ENCODE data around the gene FADS2. TPM values are rescaled to one million over a fixed set of nuclear protein-coding genes. Genes with fewer than 3 reads are reported as not detected.

The FADS2 gene
- total and polyA plus RNA-seq, 2 experiments from 2014 or later = 124 to 392 TPM

DNA sequence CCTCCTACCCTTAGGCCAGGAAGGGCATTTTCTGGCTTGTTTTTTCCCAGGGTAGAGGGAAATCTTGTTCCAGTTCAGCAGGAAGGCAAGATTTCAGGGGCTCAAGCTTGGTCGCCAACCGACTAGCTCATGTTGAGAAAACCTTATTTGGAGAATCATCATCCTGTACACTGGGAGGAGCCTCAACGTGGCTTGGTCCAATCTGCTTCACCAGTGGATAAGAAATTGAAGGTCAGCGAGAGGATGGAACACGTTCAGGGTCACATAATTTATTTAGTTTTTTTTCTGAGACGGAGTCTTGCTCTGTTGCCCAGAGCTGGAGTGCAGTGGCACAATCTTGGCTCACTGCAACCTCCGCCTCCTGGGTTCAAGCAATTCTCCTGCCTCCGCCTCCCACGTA is 20.5 kb downstream of the FADS2 start (continued):
- TF ChIP-seq, protein P1, sequence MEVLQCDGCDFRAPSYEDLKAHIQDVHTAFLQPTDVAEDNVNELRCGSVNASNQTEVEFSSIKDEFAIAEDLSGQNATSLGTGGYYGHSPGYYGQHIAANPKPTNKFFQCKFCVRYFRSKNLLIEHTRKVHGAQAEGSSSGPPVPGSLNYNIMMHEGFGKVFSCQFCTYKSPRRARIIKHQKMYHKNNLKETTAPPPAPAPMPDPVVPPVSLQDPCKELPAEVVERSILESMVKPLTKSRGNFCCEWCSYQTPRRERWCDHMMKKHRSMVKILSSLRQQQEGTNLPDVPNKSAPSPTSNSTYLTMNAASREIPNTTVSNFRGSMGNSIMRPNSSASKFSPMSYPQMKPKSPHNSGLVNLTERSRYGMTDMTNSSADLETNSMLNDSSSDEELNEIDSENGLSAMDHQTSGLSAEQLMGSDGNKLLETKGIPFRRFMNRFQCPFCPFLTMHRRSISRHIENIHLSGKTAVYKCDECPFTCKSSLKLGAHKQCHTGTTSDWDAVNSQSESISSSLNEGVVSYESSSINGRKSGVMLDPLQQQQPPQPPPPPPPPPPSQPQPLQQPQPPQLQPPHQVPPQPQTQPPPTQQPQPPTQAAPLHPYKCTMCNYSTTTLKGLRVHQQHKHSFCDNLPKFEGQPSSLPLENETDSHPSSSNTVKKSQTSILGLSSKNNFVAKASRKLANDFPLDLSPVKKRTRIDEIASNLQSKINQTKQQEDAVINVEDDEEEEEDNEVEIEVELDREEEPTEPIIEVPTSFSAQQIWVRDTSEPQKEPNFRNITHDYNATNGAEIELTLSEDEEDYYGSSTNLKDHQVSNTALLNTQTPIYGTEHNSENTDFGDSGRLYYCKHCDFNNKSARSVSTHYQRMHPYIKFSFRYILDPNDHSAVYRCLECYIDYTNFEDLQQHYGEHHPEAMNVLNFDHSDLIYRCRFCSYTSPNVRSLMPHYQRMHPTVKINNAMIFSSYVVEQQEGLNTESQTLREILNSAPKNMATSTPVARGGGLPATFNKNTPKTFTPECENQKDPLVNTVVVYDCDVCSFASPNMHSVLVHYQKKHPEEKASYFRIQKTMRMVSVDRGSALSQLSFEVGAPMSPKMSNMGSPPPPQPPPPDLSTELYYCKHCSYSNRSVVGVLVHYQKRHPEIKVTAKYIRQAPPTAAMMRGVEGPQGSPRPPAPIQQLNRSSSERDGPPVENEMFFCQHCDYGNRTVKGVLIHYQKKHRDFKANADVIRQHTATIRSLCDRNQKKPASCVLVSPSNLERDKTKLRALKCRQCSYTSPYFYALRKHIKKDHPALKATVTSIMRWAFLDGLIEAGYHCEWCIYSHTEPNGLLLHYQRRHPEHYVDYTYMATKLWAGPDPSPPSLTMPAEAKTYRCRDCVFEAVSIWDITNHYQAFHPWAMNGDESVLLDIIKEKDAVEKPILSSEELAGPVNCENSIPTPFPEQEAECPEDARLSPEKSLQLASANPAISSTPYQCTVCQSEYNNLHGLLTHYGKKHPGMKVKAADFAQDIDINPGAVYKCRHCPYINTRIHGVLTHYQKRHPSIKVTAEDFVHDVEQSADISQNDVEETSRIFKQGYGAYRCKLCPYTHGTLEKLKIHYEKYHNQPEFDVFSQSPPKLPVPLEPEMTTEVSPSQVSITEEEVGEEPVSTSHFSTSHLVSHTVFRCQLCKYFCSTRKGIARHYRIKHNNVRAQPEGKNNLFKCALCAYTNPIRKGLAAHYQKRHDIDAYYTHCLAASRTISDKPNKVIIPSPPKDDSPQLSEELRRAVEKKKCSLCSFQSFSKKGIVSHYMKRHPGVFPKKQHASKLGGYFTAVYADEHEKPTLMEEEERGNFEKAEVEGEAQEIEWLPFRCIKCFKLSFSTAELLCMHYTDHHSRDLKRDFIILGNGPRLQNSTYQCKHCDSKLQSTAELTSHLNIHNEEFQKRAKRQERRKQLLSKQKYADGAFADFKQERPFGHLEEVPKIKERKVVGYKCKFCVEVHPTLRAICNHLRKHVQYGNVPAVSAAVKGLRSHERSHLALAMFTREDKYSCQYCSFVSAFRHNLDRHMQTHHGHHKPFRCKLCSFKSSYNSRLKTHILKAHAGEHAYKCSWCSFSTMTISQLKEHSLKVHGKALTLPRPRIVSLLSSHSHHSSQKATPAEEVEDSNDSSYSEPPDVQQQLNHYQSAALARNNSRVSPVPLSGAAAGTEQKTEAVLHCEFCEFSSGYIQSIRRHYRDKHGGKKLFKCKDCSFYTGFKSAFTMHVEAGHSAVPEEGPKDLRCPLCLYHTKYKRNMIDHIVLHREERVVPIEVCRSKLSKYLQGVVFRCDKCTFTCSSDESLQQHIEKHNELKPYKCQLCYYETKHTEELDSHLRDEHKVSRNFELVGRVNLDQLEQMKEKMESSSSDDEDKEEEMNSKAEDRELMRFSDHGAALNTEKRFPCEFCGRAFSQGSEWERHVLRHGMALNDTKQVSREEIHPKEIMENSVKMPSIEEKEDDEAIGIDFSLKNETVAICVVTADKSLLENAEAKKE (CRISPR knock-in tag; IDR thresholded peaks at IDR 0.05) = no peak
- TF ChIP-seq POLR2AphosphoS5 (IDR thresholded peaks at IDR 0.05; ENCODE audit: low read depth) (no peak), JUNB (IDR thresholded peaks at IDR 0.05; ENCODE audit: unreplicated experiment) (no peak)

DNA sequence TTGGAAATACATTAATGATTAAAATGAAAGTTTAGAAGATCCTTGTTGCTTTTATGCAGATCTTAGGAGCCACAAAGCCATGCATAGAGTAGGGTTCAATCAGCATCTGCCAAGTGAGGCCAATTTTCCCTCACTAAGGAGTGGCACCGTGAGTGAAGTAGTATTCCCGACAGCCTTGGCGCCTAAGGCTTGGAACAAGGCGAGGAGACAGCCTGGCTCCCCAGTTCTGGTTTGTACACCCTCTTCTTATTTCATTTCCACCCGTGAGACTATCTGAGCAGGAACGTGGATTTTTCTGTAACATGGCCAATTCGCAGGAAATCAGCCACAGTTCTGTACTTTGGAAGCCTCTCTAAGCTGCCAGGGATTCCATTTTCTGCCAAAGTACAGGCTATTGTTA is 22.6 kb downstream of the FADS2 start:
- Mint-ChIP-seq H3K27ac (no peak overlapping the region), H3K4me1 (peaks cover 2% of the 10 kb centered on the region; the same call in 2 of the 3 replicates), H3K9me3 (no peaks in the 10 kb centered on the region), H3K4me3 (no peak overlapping the region), H3K36me3 (ENCODE audit: low read depth) (peaks cover 90% of the 10 kb centered on the region), H3K27me3 (ENCODE audit: insufficient read depth, low read depth, poor library complexity) (peaks cover 11% of the 10 kb centered on the region)
- peaks cover 12% of the 10 kb centered on the region for H3K79me2 ChIP-seq (replicated peaks; ENCODE audit: insufficient read depth)
- no peak overlapping the region for H3K4me3 ChIP-seq
- no peak overlapping the region for H2AFZ ChIP-seq
- H3K9me2 ChIP-seq (ENCODE audit: insufficient read depth) = no peaks in the 10 kb centered on the region
- peaks cover 20% of the 10 kb centered on the region; the same call in 1 of the 2 replicates for H3F3A ChIP-seq (replicated peaks; ENCODE audit: low read depth)
- H4K20me1 ChIP-seq (replicated peaks; ENCODE audit: insufficient read depth) = peaks cover 18% of the 10 kb centered on the region
- no peak overlapping the region for H3K4me2 ChIP-seq
- no peak for ATAC-seq
- DNase-seq (ENCODE audit: low spot score) = no peak
- H3K27ac ChIP-seq (ENCODE audit: low read depth) = peak overlapping the region; percentile 69; the same call in 1 of the 2 replicates
- no peaks in the 10 kb centered on the region for H3K4me1 ChIP-seq (ENCODE audit: insufficient read depth)
- peaks cover 59% of the 10 kb centered on the region for H3K36me3 ChIP-seq (ENCODE audit: insufficient read depth)
- H3K27me3 ChIP-seq (ENCODE audit: insufficient read depth) = no peaks in the 10 kb centered on the region
- TF ChIP-seq, protein P2, sequence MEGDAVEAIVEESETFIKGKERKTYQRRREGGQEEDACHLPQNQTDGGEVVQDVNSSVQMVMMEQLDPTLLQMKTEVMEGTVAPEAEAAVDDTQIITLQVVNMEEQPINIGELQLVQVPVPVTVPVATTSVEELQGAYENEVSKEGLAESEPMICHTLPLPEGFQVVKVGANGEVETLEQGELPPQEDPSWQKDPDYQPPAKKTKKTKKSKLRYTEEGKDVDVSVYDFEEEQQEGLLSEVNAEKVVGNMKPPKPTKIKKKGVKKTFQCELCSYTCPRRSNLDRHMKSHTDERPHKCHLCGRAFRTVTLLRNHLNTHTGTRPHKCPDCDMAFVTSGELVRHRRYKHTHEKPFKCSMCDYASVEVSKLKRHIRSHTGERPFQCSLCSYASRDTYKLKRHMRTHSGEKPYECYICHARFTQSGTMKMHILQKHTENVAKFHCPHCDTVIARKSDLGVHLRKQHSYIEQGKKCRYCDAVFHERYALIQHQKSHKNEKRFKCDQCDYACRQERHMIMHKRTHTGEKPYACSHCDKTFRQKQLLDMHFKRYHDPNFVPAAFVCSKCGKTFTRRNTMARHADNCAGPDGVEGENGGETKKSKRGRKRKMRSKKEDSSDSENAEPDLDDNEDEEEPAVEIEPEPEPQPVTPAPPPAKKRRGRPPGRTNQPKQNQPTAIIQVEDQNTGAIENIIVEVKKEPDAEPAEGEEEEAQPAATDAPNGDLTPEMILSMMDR (conservative IDR thresholded peaks at IDR 0.05; ENCODE audit: low read depth in 2 of 2) = no peak
- no peak for TF ChIP-seq JUNB (IDR thresholded peaks at IDR 0.05; ENCODE audit: unreplicated experiment)
- no peak for TF ChIP-seq EZH2phosphoT487 (IDR thresholded peaks at IDR 0.05; ENCODE audit: unreplicated experiment)
- TF ChIP-seq STAT1 (IDR thresholded peaks at IDR 0.05; ENCODE audit: unreplicated experiment) = no peak
- TF ChIP-seq EZH2 (IDR thresholded peaks at IDR 0.05; ENCODE audit: low read depth, unreplicated experiment) = no peak
- TF ChIP-seq ZNF114 (CRISPR knock-in tag; IDR thresholded peaks at IDR 0.05) = no peak
- TF ChIP-seq, protein P1 (CRISPR knock-in tag; IDR thresholded peaks at IDR 0.05) = no peak
